GM18870 (cell line): Measurements from ENCODE around the gene FAM168A.

Experiments used
- ATAC-seq: cut with Tn5 transposase; IDR thresholded peaks from one replicate; pipeline ENCODE4 v1.9.1; 2021; ENCODE audit warnings: moderate library complexity; ENCODE audit not compliant: unreplicated experiment

The FAM168A gene

DNA sequence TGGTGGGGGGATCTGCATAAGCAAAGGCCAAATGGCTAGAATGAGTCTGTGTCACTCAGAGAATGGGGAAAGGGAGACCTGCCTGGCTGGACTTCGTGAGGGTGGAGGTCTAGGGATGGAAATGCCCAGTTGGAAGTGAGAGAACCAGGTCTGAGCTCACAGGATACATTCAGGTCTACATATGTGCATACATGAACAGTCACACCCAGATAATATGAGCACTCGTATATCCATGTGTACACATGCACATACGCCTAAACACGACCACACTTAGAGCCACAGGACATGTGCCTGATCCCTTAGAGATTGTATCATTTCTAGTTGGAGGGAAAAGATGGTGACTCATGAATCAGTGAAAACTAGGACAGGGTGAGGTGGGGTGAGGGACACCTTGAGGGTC lies 242.8 kb downstream of the FAM168A start:
- ATAC-seq: no peak

DNA sequence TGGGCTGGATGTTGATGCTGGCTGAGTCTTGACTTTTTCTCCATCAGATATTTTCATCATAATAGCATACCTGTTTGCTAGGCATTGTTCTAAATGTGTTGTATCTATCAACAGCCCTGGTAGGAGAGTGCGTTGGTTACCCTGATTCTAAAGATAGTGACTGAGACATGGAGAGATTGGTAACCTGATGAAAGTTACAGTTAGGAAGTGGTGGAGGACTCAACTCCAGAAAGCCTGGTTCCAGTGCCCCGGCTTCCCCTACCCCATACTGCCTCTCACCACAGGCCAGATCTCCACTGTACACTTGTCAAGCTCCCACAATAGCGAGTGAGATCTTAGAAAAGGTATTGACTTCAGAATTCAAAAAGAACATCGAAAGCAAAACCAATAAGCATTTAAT lies 244.5 kb downstream of the FAM168A start:
- ATAC-seq: no peak

DNA sequence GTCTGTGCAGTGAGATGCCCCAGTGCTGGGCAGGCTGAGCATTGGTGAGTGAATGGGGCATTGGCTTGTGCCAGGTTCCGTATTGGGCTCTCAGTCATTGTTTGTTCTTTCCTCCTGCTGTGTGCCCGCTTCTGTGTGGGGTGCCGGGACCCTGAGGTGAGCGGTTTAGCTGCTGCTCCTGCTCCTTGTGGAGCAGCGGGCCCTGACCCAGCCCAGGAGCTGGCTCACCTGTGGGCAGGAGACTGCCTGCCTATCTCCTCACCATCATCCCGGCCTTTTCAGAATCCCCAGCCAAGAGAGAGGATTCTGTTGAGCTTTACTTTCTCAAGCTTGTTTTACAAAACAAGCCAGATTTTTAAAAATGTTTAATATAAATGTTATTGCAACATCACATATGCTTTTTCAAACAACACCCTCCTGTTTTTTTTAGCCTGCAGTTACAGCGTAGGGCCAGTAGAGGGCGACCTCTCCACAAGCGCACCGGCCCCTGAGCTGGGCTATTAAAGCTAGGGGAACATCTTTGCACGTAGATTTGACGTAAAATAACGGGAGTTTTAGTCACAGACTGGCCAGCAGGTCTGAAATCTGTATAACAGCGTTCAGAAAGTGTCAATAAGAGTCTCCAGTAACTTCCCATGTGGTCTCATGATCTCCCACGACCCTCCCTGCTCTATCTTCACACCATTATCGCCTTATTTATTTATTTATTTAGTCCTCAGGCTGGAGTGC lies 246.8 kb downstream of the FAM168A start:
- no peak for ATAC-seq
